SHP77 treated with DMSO at 0.1 percent for 48 hours (cell line): ENCODE measurements around the gene KLK10.

Experiments
- DNase-seq: peaks from one replicate; lab custom pipeline; 2025; lab: John Stamatoyannopoulos, UW

KLK10 gene

GRCh38 chr19:51025809-51026553 lies 6.5 kb upstream of the KLK10 start:
- DNase-seq = no peak

GRCh38 chr19:51025401-51025800 lies 5.9 kb upstream of the KLK10 start:
- DNase-seq = no peak

DNA sequence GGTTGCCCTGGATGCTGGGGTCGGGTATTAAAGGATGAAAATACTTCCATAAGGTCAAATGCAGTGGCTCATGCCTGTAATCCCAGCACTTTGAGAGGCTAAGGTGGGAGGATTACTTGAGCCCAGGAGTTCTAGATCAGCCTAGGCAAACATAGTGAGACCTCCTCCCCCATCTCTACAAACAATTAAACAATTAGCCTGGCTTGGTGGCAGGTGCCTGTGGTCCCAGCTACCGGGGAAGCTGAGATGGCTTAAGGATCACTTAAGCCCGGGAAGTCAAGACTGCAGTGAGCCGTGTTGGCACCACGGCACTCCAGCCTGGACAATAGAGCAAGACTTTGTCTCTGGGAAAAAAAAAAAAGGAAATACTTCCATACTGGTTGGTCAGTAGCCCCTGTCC lies 5.4 kb upstream of the KLK10 start:
- no peak for DNase-seq

DNA sequence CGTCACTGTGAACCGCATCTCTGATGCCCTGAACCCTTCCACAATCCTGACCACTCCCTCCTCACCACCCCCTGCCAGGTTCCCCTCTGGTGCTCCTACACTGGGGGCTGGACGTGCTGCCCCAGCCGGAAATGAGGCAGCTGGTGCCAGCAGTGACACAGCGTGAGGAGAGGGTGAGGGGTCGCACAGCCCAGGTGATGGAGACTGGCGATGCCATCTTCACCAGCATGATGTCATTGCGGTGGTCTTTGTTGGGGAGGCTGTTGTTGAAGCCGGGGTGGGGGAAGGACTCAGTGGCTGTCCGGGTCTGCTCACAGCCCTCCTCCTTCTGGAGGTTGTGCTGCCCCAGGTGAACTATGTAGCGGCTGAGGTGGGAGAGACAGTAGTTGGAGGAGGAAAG lies 4.4 kb upstream of the KLK10 start:
- no peak for DNase-seq

- no peak for DNase-seq
Observed at GRCh38 chr19:51022526-51022925, 3.0 kb upstream of the KLK10 start.

GRCh38 chr19:51020988-51021651 lies 1.6 kb upstream of the KLK10 start:
- DNase-seq = peak; percentile 64

- DNase-seq = no peak
Observed at GRCh38 chr19:51018745-51019543, 565 bp downstream of the KLK10 start.

DNA sequence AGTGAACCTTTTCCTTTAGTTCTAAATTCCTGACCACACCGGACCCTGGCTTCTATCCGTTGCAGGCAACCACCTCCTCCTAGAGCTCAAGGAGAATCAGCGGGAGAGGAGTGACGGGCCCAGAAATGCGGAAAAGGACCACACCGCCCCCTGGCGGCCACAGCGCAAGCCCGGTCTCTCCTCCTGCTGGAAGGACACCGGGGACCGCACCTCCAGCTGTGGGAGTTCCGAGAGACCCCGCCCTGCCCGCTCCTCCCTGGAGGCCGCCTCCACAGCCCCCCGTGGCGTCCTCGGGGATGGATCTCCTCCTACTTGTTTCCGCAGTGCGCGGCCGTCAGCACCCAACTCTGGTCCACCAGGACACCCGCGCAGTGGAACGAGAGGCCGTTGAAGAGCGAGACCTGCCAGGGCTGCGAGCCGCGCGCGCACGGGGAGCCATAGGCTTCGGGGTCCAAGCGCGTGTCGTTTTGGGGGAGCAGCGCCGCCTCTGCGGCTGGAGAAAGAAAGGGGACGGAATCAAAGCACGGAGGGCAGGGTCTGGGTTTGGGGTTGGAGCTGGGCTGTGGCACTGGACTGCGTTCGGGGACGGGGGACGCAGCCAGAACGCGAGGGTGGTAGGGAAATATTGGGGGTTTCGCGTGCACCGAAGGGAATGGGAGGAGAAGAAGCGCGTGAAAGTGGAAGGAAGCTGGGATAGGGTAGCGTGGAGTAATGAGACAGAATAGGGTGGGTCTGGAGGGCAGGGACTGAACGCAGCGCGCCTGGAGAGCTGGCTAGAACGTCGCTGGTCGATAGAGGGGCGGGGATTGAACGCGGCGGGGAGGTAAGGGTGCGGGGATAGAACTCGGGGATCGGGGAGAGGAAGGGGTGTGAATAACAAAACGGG lies 2.5 kb downstream of the KLK10 start:
- no peak for DNase-seq

DNA sequence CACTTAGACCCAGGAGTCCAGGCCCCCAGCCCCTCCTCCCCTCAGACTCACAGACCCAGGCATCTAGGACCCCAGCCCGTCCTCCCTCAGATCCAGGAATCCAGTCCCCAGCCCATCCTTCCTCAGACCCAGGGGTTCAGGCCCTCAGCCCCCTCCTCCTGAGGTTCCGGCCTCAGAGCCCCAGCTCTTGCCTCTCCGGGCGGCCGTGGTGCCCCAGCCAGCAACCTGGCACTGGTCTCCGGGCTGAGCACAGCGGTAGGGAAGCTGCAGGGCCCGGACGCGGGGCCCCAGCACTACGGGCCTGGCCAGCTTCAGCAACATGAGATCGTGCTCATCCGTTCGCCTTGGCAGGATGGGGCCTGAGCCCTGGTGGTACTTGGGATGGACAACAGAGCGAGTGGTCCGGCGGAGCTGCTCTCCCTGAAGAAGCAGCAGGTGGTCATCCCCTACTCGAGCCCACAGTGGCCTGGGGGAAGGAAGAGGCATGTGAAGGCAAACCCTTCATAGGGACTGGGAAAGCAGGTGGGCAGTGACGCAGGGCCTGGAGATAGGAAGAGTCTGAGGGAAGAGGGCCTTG lies 3.7 kb downstream of the KLK10 start:
- no peak for DNase-seq

DNA sequence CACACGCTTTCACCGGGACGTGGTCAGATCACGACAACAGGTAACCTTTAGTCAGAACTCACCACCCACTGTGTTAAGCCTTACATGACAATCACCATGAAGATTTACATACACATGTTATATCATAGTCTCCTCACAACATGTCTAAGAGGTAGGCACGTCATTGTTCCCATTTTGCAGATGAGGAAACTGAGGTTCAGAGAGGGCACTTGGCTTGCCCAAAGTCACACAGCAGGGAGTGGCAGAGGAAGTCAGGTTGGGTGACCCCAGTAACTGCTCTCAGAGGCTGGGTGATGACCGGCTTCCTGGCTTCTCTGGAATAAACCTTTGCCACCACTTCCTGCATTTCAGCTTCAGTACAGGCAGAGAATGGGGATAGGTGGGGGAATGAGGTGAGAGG lies 5.3 kb downstream of the KLK10 start:
- DNase-seq = no peak

DNA sequence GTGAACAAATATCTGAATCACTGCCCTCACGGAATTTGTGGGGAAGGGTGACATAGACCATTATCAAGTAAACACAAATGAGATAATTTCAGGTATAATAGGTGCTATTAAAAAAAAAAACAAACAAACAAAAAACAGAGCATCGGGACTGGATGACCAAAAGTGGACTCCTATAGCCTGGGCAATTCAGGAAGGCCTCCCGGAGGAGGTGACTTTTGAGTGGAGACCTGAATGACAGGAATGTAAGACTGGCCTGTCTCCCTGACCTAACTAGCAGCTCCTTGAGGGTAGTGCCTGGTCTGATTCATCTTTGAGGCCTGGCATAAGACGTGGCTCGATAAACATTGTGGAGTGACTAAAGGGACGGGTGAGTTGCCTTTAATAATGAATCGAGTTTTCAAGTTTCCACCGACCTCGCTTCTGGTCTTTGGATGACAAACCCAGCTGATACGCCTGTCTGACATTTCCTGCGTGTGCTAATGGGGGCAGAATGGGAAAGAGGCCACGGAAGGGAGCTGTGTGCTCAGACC lies 6.8 kb downstream of the KLK10 start:
- DNase-seq = no peak

GRCh38 chr19:51010066-51010795 lies 9.3 kb downstream of the KLK10 start:
- DNase-seq = no peak

DNA sequence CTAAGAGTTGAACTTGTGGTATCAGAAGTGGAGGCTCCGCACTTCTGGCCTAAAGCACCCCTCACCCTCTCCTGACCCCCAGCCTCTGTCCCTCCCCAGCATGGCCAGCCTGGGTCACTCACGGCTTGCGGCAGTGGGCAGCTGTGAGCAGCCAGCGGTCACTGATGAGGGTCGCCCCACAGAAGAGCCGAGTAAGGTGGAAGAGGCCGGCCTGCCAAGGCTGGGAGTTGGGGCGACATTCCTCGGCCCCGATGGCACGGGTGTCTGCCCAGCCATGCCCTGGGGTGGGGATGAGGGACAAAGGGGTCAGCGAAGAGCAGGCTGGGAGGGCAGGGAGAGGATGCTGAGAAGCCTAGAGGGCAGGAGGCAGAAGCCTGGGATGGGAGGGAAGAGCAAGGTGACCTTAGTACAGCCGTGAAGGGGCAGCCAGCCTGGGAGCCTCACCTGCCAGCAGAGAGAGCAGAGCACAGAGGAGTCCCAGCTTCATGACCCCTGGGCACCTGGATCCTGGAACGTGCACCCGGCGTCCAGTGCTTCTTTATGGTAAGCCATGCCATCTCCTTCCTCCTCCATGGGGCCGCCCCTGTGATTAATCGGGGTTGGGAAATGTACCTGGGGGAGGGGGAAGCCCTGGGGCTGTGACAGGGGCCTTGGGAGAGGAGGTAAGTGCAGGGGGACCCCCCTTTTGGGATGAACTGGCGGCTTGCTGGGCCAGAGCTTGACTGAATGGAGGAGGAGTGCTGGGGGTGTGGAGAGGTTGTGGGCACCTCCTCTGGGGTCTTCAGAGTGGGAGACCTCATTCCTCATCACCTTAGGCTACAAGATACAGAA lies 10.2 kb downstream of the KLK10 start:
- DNase-seq = no peak

DNA sequence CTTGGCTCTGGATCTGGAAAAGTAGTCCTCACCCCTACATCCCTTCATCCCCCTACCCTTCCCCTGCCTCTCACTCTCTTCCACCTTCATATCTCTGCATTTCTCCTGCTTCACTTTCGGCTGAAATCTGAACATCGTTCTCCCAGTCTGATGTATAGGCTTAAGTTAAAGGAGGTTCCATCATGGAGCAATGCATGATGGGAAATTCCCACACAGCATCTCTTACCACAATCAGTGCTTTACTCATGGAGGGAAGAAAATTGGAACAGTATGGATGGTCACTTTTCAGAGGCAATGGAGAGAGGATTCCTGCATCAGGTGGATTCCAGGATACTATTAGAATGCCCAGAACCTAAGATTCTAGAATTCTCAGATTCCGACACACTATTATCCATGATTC lies 12.0 kb downstream of the KLK10 start:
- no peak for DNase-seq

- no peak for DNase-seq
Observed at GRCh38 chr19:51006406-51006805, 13.1 kb downstream of the KLK10 start.

DNA sequence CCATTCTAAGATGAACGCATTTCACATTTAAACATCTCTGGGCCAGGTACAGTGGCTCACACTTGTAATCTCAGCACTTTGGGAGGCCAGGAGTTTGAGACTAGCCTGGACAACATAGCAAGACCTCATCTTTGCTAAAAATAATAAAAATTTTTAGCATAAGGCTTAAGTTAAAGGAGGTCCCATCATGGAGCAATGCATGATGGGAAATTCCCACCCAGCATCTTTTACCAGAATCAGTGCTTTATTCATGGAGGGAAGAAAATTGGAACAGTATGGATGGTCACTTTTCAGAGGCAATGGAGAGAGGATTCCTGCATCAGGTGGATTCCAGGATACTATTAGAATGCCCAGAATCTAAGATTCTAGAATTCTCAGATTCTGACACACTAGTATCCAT lies 14.3 kb downstream of the KLK10 start:
- no peak for DNase-seq

GRCh38 chr19:51003316-51003715 lies 16.2 kb downstream of the KLK10 start:
- no peak for DNase-seq

- no peak for DNase-seq
Observed at GRCh38 chr19:51002542-51003311, 16.8 kb downstream of the KLK10 start.

- DNase-seq = no peak
Observed at GRCh38 chr19:51002089-51002532, 17.4 kb downstream of the KLK10 start.
